Fibroblast of pulmonary artery (primary cell): ENCODE results near the gene MITF.
A peak's percentile ranks its signal among the peaks of the same experiment; 100 is the strongest.

ENCODE experiments used
- DNase-seq: peaks from one replicate; pipeline ENCODE4 v3.0.0-alpha.2; 2010; ENCODE audit warnings: low read depth
- H3K4me3 ChIP-seq: replicated peaks from 2 replicates; pipeline ENCODE4 v1.5.1; 2011; ENCODE audit warnings: low read depth, mild to moderate bottlenecking, control low read depth, low read length, moderate library complexity
- TF ChIP-seq, protein P1 (sequence below): IDR thresholded peaks from 2 replicates; pipeline ENCODE4 v1.5.1; 2011; ENCODE audit warnings: mild to moderate bottlenecking, control low read depth, low read length, inconsistent platforms; ENCODE audit errors: missing control alignments

MITF gene

DNA sequence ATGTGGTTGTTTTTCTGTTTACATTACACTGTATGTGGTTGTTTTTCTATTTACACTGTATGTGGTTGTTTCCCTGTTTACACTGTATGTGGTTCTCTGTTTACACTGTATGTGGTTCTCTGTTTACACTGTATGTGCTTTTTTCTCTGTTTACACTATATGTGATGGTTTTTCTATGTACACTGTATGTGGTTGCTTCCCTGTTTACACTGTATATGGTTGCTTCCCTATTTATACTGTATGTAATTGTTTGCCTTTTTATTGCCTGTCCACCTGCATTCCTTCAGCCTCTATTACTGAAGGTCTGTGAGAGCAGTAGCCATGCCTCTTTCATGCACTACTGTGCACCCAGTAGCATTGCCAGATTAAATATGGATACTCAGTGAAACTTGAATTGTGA, 94.3 kb downstream of the MITF start:
- no peak for DNase-seq
- TF ChIP-seq, protein P1, sequence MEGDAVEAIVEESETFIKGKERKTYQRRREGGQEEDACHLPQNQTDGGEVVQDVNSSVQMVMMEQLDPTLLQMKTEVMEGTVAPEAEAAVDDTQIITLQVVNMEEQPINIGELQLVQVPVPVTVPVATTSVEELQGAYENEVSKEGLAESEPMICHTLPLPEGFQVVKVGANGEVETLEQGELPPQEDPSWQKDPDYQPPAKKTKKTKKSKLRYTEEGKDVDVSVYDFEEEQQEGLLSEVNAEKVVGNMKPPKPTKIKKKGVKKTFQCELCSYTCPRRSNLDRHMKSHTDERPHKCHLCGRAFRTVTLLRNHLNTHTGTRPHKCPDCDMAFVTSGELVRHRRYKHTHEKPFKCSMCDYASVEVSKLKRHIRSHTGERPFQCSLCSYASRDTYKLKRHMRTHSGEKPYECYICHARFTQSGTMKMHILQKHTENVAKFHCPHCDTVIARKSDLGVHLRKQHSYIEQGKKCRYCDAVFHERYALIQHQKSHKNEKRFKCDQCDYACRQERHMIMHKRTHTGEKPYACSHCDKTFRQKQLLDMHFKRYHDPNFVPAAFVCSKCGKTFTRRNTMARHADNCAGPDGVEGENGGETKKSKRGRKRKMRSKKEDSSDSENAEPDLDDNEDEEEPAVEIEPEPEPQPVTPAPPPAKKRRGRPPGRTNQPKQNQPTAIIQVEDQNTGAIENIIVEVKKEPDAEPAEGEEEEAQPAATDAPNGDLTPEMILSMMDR = no peak
- no peak overlapping the region for H3K4me3 ChIP-seq

DNA sequence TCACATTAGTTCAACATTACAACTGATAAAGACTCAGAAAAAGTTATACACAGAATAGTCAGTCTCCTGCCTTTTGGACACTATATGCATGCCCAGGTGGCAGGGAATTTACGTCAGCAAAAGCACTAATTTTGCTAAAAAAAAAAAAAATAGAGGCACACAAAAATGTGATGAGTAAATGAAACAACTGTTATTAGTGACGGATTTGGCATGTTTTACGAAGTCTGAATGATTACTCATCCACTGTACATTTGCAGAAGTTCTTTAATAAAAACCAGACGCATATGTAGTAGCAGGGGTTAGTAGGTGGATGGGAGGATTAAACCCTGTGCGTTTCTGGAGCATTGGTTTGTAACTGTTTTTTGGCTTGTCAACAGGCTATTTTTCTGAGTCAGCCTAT, 99.0 kb downstream of the MITF start:
- no peak overlapping the region for H3K4me3 ChIP-seq
- TF ChIP-seq, protein P1 = no peak
- peak; percentile 53 for DNase-seq

DNA sequence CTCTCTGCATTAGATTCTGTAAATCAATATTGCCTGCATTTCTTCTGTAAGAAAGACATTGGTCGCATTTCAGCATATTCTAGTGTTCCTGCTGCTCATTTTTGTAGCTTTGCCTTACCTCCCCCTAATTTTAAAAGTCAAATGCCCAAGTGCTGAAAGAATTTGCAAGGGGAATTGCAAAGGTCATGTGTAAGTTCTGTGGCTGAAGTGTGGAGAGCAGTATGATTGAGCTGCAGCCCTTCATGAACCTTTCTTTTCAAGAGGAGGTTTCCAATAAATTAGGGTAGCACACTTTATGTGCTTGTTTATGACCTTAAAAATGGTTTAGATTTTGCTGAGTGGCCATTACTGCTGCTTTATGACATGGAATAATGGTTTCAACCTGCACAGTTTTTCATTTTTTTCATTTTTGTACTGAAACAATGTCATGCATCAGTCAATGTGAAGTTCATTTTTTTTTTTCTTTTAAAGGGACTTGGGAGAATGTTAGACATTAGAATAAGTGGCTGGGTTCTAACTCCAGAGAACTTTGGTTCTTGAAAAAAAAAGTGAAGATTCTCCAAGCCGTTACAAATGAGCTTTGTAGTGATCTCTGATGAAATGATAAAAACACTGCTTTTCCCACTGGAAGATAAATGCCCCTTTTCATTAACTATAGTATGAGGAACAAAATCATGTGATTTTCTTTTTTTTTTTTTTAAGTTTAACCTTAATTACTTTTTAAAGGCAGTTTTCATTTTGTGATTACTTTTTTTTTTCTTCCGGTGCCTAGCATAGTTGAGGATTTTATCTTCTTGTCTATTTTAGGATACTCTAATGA, 99.6 kb downstream of the MITF start:
- TF ChIP-seq, protein P1 = no peak
- no peak overlapping the region for H3K4me3 ChIP-seq
- no peak for DNase-seq

DNA sequence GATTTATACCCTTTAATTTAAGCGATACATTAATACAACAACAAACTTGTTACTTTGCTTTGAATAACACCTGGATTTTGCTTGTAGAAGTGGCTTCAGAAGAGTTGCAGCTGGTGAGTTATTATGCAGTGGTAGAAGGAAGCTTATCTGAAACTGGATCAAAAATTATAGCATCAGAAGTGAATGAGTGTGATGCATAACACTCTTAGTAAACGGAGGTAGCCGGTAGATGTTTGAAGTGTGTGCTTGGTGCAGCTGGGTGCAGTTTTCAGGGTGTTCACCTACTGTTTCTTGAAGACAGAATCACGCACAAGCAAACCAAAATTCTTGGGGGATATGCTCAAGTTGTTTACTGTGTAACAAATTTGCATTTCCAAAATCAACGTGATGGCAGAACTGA, 103.1 kb downstream of the MITF start:
- DNase-seq = no peak
- H3K4me3 ChIP-seq = no peak overlapping the region
- TF ChIP-seq, protein P1 = no peak

DNA sequence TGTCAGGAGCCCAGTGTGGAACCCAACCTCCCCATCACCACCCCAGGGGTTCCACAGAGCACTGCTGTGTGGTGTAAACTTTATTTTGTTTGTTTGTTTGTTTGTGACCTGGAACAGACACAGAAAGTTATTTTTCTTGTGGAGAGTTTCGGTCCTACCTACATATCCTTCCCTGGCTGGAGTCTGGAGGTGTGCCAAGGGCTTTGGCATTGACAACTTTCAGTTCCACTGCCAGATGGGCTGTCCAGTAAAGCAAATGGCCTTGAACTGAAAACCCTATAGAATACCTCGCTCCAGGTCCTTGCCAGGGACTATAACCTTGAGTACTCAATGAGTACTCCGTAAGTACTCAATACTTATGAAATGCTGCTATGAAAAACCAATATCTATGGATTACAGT, 103.5 kb downstream of the MITF start:
- TF ChIP-seq, protein P1 = no peak
- H3K4me3 ChIP-seq = no peak overlapping the region
- no peak for DNase-seq

DNA sequence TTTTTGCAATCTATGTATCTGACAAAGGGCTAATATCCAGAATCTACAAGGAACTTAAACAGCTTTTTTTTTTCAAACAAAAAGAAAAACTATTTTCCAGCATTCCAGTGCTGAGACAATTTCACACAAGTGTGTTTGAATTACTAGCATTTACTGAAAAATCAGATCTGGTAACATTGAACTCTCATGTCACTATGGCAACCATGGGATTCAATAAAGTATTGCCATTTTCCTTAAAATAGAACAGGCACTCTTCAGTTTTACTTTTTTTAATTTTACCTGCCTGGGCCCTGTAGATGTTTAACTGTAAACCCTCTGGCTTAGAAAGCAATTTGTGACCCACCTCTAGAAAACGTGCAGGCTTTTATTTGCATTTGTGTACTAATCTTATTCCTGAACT, 105.4 kb downstream of the MITF start:
- DNase-seq = no peak
- TF ChIP-seq, protein P1 = no peak
- H3K4me3 ChIP-seq = no peak overlapping the region

DNA sequence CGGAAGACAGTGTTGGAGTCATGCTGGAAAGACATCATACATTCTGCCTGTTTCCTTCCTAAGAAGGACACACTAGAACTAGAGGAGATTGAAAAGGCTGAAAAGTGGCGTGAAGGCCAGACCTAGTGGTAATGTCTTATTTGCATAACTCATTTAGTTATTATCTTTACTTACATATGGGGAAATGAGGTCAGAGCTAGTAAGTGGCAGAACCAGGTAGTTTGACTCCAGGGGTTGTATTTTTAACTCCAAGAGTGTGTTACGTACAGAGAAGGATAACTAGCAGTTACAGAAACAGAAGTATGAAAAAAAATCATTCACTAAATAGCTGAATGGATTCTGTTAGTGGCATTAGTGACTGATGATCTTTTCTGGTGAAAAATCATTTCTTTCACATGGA, 108.0 kb downstream of the MITF start:
- TF ChIP-seq, protein P1 = no peak
- no peak for DNase-seq
- H3K4me3 ChIP-seq = no peak overlapping the region
